SHP77 treated with DMSO at 0.1 percent for 48 hours (cell line): ENCODE measurements around the gene ITGB5.

Source experiments
- DNase-seq: peaks from one replicate; lab custom pipeline; 2025; lab: John Stamatoyannopoulos, UW

The ITGB5 gene

DNA sequence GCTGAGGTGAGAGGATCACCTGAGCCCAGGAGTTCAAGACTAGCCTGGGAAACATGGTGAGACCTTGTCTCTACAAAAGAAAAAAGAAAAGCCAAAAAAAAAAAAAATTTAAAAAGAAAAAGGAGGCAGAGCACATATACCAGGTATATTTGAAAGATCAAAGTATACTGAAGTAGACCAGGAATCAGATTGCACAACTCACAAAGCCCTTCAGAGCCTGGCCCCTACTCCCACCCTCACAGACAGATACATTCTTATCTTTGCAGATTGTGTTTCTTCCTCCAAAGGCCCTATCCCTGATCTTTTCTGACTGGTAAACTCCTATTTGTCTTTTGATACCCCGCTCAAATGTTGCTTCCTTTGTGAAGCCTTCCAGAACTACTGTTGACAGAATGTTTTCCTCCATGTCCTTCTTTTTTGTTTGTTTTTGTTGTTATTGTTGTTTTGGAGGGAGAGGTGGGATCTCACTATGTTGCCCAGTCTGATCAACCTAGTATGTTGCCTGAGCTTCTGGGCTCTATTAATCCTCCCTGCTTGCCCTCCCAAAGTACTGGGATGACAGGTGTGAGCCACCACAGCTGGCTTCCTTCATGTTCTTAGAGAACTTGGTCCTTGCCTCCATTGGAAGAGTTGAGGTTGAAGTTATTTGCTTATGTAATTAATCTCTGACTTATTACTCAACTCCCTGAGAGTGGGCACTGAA lies 9.8 kb upstream of the ITGB5 start:
- DNase-seq = no peak

DNA sequence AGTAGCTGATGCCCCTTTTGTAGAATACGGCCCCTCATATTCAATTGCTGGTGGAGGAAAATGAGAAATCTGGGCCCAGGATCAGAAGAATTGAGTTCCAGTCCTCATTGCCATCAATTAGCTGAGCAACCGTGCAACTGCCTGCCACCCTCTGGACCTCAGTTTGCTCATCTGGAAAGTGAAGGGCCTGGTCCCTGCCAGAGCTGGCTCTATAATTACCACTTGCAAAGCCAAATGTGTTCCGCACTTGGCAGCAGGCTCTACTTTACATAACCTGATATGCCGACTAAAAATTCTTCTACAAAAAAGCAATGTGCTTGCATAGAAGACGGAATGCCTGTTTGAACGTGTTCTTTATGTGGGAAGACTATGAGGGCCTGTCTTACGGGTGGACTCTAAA lies 8.6 kb upstream of the ITGB5 start:
- DNase-seq = no peak

DNA sequence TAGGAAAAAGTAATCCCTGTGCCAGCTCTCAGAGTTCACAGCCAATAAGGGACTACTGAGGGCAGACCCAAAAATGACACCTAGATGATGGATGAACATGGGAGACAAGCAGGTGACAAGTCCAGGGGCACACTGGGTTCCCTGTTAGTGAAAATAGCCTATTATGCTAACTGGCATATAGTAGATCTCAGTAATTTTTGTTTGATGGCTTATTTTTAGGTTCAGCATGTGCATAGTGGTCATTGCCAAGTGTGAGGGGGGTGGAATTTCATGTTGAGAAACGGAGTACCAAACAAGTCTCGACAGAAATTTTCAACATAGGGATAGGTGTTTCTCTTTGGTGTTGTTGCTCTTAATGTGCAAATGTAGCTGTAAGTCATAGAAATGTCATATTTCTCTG lies 6.4 kb upstream of the ITGB5 start:
- DNase-seq = no peak

DNA sequence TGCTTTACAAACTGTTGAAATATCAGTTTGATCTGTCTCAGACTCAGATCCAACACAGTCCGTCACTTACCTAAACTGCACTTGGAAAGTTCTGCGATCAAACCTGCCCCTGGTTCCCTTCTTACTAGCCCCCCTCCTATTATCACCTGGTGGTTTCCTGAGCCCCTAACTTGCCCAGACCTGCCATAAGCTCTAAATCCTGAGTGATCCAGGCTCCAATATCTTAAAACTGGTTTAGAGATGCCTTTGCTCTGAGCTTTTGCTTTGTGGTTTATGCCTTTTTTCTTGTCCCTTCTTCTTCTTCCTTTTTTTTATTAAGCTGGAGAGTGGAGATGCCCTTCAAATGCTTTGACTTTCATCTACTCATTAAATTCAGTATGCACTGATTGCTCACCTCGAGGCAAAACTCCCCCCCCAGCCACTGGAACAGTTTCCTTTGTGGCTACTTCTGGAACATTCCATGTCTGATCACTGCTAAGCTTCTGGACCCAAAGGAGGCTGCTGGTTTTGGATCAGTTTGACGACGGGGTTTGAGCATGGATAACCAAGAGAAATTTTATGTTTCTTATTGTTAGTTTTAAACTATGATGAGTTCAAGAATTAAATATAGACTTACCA lies 3.5 kb upstream of the ITGB5 start:
- DNase-seq = no peak

DNA sequence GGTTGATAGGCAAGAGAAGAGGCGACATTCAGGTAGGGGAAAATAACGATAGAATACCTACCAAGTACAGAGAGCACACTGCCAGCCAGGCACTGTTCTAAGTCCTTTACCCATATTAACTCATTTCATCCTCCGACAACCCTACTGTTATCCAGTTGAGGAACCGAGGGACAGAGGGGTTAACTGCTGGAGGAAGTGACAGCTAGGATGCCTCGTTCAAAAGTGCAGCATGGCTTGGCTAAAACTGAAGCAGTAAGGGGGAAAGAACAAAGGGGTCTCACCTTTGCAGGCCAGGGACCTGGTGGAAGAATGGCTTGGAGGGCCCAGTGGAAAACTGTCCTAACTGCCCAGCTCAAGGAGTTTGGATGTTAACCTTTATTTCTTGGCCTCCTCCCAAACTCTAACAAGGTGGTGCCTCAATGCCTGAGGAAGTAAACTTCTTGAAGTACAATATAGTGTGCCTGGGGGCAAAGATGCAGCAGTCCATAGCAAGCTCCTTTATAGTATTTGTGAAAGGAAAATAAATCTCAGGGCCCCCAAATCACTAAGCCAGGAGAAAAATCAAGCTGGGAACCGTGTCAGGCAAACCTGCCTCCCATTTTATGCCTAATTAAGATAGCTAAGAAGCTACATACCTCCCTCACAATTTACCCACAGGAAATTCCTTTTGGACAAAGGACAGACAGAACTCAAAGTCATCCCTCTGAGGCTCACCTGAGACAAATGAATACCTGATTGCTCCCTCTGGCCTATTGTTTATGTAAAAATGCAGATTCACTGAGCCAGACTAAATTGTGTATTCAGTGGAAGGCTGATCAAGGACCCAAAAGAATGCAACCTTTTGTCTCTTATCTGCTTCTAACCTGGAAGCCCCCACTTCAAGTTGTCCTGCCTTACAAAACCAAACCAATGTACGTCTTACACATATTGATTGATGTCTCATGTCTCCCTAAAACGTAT lies 1.6 kb upstream of the ITGB5 start:
- DNase-seq = no peak

DNA sequence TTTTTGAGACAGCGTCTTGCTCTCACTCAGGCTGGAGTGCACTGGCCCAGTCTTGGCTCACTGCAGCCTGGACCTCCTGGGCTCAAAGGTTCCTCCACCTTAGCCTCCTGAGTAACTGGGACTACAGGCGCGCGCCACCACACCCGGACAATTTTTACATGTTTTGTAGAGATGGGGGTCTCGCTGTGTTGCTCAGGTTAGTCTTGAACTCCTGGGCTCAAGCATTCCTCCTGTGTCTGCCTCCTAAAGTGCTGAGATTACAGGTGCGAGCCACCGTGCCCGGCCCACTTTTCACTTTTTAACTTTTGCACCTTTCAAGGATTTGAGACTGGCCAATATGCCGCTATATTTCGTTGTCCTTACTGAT lies 750 bp upstream of the ITGB5 start:
- no peak for DNase-seq

DNA sequence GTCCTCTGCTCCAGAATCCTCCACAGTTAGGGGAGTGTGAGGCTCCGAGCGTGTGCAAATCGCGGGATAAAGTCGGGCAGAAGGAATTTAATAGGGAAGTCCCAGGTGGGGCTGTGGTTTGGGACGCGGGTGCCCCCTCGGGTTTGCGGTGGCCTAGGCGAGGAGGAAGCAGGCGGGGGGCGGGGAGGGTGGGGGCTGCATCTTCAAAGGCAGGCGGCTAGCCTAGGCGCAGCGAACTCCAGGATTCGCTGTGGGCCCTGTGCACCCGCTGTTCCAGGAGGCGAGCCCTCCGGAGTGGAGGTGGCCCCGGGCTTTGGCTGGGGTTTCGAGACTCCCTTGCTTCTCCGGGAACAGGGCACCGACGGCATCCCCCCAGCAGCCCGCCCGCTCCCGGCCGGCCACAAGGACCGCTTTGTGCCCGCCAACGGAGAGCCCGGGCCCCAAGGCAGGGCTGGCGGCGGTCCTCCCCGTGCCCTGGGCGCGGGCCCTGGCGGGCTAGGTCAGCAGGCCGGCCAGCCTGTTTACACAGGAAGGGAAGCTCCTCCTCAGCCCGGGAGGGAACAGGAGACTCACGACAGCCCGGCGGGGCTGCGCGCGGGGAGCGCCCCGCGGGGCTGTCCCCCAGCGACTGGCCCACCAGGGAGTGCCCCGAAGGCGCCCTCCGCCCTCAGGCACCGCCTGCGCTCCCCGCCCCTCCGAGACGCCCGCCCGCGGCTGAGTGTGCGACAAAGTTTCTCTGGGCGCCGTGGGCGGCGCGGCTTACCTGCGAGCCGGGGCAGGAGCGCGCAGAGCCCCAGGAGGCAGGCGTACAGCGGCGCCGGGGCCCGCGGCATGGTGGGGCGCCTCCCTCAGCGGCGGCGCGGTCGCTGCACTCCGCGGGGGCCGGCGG lies 753 bp downstream of the ITGB5 start:
- DNase-seq = no peak

DNA sequence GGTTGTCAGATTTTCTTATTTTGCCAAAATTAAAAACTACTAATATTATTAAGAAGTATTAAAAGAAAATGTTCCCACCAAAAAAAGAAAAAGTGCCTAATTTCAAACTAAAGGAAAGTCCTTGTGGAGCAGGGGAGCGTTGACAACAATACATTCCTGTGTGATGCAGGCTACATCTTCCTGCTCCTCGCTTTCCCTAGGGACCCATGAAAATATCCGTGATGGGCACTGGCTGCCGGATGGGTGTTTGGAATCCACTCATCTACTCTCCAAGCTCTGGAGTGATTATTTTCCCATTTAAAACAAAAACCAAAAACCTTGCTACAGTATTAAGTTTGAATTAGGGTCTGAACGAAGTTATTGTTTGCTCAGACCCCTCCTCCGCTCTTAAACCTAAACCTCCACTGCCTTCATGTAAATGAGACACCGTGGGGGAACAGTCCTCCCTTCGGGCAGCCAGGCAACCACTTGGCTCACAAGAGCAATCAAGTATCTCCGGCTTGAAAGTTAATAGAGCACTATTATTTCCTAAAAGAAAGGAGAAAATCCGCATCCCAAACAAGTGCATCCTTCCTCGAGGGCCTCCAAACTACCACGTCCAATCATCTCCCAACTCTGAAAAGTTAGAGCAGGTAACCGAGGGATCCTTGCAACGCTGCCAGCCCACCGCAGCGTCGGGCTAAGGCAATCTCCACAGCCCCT lies 1.5 kb downstream of the ITGB5 start:
- no peak for DNase-seq

DNA sequence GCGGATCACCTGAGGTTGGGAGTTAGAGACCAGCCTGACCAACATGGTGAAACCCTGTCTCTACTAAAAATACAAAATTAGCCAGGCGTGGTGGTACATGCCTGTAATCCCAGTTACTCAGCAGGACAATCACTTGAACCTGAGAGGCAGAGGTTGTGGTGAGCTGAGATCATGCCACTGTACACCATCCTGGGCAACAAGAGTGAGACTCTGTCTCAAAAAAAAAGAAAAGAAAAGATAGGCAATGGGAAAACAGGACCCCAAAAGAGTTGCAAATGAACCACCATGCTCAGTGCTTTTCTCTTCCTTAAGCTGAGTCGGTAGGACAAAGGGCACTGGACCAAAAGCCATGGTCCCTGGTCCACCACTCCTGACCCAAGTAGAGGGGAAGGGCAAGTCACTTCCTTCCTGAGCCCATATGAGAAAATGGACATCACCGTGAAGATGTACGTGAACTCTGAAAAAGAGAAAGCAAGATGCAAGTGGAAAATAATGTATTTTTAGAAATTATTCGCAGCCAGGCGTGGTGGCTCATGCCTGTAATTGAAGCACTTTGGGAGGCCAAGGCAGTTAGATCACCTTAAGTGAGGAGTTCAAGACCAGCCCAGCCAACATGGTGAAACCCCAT lies 2.6 kb downstream of the ITGB5 start:
- DNase-seq = no peak

DNA sequence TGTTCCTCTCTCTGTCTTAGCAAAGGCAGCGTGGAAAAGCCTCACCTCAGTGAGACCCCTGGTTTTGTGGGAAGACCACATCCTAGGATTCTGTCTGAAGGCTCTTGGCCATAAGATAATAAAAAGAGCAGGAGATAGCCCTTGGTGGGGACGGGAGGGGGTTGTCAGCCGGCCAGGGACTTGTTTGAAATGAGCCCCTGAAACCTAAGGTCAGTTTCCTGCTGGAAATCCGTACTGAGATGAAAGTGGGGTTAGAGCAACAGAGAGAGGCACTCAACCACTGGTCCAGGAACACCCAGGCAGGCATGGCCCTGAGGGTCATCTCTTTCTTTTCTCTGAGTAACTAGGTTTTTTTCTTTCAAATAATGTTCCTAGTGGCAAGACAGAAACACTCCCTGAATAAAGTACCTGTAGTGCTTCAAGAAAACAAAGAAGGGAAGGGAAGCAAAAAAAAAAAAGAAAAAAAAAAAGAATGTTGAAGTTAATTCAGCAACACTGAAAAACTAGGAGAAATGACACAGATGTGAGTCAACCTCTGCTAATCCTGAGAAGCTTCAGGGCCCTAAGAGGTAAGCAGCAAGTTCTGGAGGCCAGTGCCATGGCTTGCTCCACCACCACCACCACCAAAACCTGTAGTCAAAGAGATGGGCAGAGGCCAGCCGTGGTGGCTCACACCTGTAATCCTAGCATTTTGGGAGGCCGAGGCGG lies 3.2 kb downstream of the ITGB5 start:
- no peak for DNase-seq

DNA sequence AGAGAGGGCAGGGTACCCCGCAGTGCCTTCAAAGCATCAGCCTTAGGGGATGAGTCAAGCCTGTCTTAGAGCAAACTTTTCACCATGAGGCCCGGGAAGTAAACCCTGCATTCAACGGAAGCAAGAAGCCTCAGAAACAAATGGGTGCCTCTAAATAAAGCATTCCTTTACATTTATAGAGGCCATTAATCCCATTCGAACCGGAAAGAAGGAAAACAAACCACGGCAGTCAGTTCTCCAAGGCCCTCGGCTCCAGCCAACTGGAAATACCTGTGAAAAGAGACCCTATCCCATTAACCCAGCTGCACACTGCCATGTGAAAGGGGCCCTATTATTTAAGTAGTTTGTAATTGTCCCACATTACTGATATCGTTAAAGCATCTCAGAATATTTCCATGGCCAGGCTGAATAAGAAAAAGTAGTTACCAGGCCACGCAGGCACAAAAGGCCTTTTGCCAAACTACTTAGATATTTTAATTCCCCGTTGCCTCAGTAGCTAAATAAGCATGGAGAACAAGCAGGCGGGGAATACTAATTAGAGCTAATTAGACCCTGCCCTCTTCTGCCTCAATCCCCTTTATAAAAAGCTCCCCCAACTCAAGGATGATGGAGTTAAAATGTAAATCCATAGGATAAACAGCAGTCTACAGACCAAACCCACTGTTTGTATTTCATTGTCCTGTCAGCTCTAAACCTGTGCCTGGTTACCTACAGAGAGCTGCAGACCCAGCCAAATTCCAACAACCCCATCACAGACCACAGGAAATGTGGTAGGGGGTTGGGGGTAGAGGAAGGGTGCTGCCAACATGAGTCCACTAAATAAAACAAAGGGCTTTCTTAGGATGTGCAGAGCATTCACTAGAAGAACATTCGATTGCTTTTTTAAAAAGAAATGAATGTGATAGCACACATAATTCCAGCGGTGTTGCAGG lies 4.1 kb downstream of the ITGB5 start:
- no peak for DNase-seq

DNA sequence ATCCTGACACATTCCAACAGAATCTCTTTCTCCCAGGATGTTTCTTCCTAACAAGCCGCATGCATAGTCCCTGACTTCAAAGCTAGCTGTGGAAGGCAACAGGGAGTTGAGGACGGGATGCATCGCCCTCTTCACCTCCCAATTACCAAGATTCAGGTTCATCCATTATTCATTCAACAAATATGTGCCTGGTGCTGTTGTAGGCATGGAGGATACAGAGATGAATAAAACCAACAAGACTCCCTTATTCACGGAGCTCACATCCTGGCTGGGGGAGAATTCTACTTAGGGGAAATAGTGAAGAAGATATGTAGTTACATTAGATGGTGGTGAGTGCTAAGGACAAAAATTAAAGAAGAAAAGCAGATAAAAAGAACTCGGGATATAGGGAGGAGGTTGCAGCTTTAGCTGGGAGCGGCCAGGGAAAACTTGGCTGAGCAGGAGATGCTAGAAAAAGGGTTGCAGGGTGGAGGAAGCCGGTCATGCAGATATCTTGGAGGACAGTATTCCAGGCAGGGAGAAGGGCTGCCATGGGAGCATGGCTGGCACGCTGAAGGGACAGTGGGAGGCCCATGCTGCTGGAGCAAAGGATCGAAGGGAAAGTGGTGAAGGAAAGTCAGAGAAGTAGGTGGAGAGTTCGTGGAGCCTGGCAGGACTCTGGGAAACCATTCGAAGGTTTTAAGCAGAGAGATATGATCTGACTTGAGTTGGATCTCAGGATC lies 5.0 kb downstream of the ITGB5 start:
- DNase-seq = no peak

DNA sequence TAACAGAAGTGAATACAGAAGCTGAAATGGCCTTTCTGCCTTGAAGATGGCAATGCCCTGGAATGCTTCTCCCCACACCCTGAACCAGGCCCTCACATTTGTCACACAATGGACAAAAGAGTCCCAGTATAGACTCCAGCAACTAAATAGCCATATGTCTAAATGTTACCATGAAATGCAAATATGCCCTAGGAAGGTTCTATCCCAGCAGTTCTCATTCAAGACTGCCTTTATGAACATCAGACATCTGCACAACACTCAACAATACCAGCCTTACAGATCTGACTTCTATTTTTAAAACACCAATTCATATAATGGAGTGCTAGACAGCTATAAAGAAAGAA lies 7.9 kb downstream of the ITGB5 start:
- DNase-seq = no peak

DNA sequence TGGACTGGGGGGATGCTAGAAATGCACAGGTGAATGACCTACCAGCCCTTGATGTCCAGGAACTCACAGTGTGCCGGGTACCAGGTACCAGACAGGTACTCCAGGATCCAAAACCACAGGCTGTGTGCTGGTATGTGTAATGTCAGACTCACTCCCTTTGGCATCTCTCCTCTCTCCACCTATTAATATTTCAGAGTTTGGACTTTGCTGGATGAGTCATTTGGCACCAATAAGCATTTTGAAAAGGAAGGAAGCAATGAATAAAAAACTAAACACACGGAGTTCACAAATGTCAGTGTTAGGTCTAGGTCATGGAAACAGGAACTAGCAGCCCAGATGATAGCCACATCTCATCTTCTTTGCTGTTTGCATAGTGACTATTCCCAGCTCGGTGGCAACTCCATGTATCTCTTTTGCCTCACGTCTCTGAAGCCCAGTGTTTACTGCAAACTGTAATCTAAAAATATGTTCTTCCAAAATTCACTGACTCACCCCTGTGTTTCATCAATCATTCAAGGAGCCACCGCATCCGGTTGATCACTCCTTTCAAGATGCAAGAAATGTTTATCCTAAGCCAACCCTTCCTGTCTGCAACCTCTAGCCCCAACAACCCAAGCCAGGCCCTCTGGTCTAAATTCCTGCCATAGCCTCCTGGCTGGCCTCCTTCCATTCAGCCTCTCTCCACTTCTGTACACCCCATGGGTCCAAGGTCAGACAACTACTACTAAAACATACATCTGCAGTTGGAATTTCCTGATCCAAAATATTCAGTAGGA lies 8.4 kb downstream of the ITGB5 start:
- DNase-seq = no peak

DNA sequence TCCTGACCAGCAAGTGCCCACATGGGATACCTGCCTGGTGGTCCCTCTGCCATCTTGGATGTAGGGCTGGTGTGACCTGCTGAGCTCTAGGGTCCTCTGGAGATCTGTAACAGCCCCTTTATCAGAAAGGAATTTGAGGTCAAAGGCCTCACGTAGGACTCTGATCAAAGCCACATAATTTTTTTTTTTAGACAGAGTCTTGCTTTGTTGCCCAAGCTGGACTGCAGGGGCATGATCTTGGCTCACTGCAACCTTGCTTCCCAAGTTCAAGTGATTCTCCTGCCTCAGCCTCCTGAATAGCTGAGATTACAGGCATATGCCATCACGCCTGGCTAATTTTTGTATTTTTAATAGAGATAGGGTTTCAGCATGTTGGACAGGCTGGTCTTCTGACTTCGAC lies 9.5 kb downstream of the ITGB5 start:
- no peak for DNase-seq

DNA sequence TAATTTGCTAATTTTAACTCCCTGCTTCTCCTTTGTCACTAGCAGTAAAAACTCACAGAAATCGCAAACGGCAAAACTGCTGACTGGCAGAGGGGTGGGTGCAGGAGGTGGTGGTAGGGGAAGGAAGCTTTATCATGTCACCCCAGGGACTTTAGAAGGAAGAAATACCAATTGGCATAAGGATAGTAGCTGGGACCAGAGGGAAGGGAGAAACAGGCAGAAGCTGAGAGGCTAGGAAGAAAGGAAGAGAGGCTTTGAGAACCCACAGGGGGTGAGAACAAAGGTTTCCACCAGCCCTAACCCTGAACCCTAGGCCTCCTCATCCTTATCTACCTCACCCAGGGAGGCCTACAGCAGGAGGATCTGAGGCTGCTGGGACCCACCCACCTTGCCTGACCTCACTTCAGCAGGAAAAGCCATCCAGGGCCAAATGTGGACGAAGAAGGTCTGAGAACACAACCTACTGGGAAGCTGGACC lies 10.7 kb downstream of the ITGB5 start:
- DNase-seq = no peak

DNA sequence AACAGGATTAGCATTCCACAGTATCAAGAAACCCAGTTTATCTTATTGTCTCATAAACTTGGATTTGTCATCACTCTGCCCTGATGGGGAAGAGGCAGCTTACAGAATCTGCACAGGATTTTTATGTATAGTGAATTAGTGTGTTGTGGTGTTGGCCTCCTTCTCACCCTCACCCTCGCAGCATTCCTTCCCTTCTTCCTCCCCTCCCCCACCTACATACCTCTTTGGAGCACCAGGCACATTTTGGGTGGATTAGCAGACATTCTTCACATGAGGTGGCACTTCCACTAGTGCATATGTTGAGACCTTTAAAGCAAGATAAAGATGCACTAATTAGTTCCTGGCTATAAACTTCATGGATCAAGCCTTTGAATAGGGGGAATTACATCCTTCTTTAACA lies 13.9 kb downstream of the ITGB5 start:
- no peak for DNase-seq

DNA sequence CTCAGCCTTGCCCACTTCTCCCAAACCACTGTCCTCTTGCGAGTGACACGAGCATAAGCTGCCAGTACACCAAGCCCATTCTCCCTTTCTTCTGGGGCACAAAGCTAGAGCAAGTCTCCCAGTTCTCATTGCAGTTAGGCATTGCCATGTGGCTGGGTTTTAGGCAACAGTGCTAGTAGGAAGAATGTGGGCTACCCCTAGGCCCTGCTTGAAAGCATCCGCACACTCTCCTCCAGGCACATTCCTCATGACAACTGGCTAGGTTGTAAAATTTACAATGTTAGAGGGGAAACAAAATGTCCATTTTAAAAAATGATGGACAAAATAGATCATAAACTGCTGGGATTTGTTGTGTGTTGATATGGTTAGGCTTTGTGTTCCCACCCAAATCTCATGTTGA lies 19.7 kb downstream of the ITGB5 start:
- no peak for DNase-seq
